Measurements from ENCODE around the gene TBX4. TPM values are rescaled to one million over a fixed set of nuclear protein-coding genes. Genes with fewer than 3 reads are reported as not detected.

The TBX4 gene
- total RNA-seq, 1 experiment from 2014 or later: not detected

- H3K27me3 ChIP-seq (ENCODE audit: insufficient read depth, low read length): peaks cover 98% of the 10 kb centered on the region
- no peak overlapping the region for H2BK12ac ChIP-seq (ENCODE audit: insufficient read length, low read depth, low read length)
- Mint-ChIP-seq H3K27me3 (ENCODE audit: low read depth) (peaks cover 98% of the 10 kb centered on the region), H3K27ac (no peak overlapping the region), H3K9me3 (no peaks in the 10 kb centered on the region; a peak in 2 of 5 replicates), H3K36me3 (ENCODE audit: insufficient read depth in 1 of 3, low read depth in 3 of 3) (no peaks in the 10 kb centered on the region), H3K4me1 (peaks cover 21 to 30% of the 10 kb centered on the region in 2 experiments), H3K4me3 (no peak overlapping the region)
- H3K23me2 ChIP-seq (ENCODE audit: insufficient read length, low read depth, low read length, poor library complexity, severe bottlenecking): peaks cover 6% of the 10 kb centered on the region
- no peak overlapping the region for H3K4me2 ChIP-seq (ENCODE audit: insufficient read depth, insufficient read length, low read length)
- H4K91ac ChIP-seq (ENCODE audit: insufficient read length, low read depth, low read length): no peak overlapping the region
- H3K23ac ChIP-seq (ENCODE audit: insufficient read length, low read depth, low read length): no peak overlapping the region
- H4K8ac ChIP-seq (replicated peaks; ENCODE audit: insufficient read length, low read depth, low read length): no peak overlapping the region
- H2AK5ac ChIP-seq (ENCODE audit: insufficient read length, low read length): no peak overlapping the region
- TF ChIP-seq CTCF (conservative IDR thresholded peaks at IDR 0.05): no peak
- no peak overlapping the region for H2BK5ac ChIP-seq (ENCODE audit: insufficient read length, low read length)
- DNase-seq: peak; percentile 24
- no peaks in the 10 kb centered on the region for H3K79me2 ChIP-seq (ENCODE audit: insufficient read depth, low read length)
- H2BK20ac ChIP-seq (ENCODE audit: low read depth, low read length, poor library complexity, severe bottlenecking): no peak overlapping the region
- H3K4me1 ChIP-seq (ENCODE audit: insufficient read depth, low read length): no peaks in the 10 kb centered on the region
- H3K4ac ChIP-seq (ENCODE audit: low read depth, low read length): no peak overlapping the region
- no peak overlapping the region for H4K5ac ChIP-seq (ENCODE audit: insufficient read length, low read depth, low read length)
- H3K56ac ChIP-seq (ENCODE audit: insufficient read length, low read depth, low read length): no peak overlapping the region
- no peak overlapping the region for H3T11ph ChIP-seq (ENCODE audit: low read length)
- H3K9me3 ChIP-seq (ENCODE audit: control insufficient read depth, low read depth, low read length): no peaks in the 10 kb centered on the region
- H3K14ac ChIP-seq (ENCODE audit: insufficient read depth, low read length): no peak overlapping the region
- peaks cover 2% of the 10 kb centered on the region for H4K20me1 ChIP-seq (ENCODE audit: control insufficient read depth, insufficient read depth, insufficient read length)
- no peak overlapping the region for H2AFZ ChIP-seq (ENCODE audit: low read length)
- H2BK120ac ChIP-seq (ENCODE audit: low read depth, low read length, poor library complexity, severe bottlenecking): no peak overlapping the region
- H3K18ac ChIP-seq (ENCODE audit: insufficient read length, low read depth, low read length): no peak overlapping the region
- H3K27ac ChIP-seq (ENCODE audit: insufficient read length, low read depth, low read length): no peak overlapping the region
- H2BK15ac ChIP-seq (ENCODE audit: low read depth, low read length): no peak overlapping the region
- no peaks in the 10 kb centered on the region for H3K79me1 ChIP-seq (ENCODE audit: insufficient read depth, low read depth, low read length, poor library complexity, severe bottlenecking)
- no CpG with 5 or more reads among the region's 37 CpGs for WGBS (ENCODE audit: extremely low coverage, insufficient read length, low lambda C conversion rate)
- no peak overlapping the region for H3K9ac ChIP-seq (ENCODE audit: extremely low read depth, insufficient read length, low read length)
Observed at GRCh38 chr17:61405686-61406536, 46.3 kb upstream of the TBX4 start.

Measured in H9 (cell line).